K562 (cell line): ENCODE data around the gene SLC19A1. TPM values are rescaled to one million over a fixed set of nuclear protein-coding genes. Genes with fewer than 3 reads are reported as not detected.

Experiments used
- CHD4 ChIP-seq: fragments of 200-600 bp; sonication (generic); IDR thresholded peaks from 3 replicates; pipeline ENCODE4 v1.6.1; 2012; ENCODE audit warnings: low read depth, mild to moderate bottlenecking, mixed read lengths, low read length, inconsistent platforms; ENCODE audit not compliant: insufficient read depth, insufficient replicate concordance, poor library complexity, severe bottlenecking
- HDAC1 ChIP-seq, 2 experiments: fragments of 450-650 bp; IDR thresholded peaks; 2 replicates each; pipeline ENCODE4 v1.6.1; 2016 to 2017; ENCODE audit warnings: inconsistent platforms in 1 of 2, mild to moderate bottlenecking in 1 of 2, moderate library complexity in 1 of 2
- KDM4B ChIP-seq, 2 experiments: fragments of 450-650 bp in 1 of 2; sonication (generic) in 1 of 2; IDR thresholded peaks; 2 replicates each; pipeline ENCODE4 v1.6.1; 2016 to 2017; ENCODE audit warnings: borderline replicate concordance in 2 of 2, antibody characterized with exemption in 1 of 2, low read depth in 1 of 2, mild to moderate bottlenecking in 1 of 2
- MTF1 ChIP-seq: fragments of 250-450 bp; sonication (Bioruptor Pico); IDR thresholded peaks from 2 replicates; pipeline ENCODE4 v1.9.0; 2021; ENCODE audit warnings: moderate library complexity, mild to moderate bottlenecking, inconsistent platforms, borderline replicate concordance
- NFYB ChIP-seq: IDR thresholded peaks from 2 replicates; pipeline ENCODE4 v1.6.1; 2011; ENCODE audit warnings: mild to moderate bottlenecking, moderate library complexity; ENCODE audit not compliant: insufficient read length; ENCODE audit errors: extremely low read depth
- XRCC5 ChIP-seq: fragments of 200-400 bp; formaldehyde crosslinking; IDR thresholded peaks from 2 replicates; pipeline ENCODE4 v1.6.1; 2017; ENCODE audit warnings: low read depth, mild to moderate bottlenecking, low read length
- ZBTB11 ChIP-seq, 3 experiments: fragments of 200-800 bp in 1 of 3; fragments of 250-450 bp in 1 of 3; fragments of 450-650 bp in 1 of 3; sonication (Bioruptor Pico) in 1 of 3; sonication (Bioruptor generic) in 1 of 3; formaldehyde crosslinking in 1 of 3; IDR thresholded peaks; 2 replicates each; pipeline versions ENCODE4 v1.6.1 to v1.8.0; 2016 to 2022; ENCODE audit warnings: mild to moderate bottlenecking in 2 of 3, missing genetic modification characterization in 2 of 3, missing compliant biosample characterization in 1 of 3, moderate library complexity in 1 of 3
- ZBTB40 ChIP-seq, 2 experiments: fragments of 450-650 bp in 1 of 2; sonication (generic) in 1 of 2; formaldehyde crosslinking in 1 of 2; IDR thresholded peaks; 2 replicates each; pipeline versions ENCODE4 v1.7.1 to v1.9.0; 2016 to 2022; ENCODE audit warnings: inconsistent platforms in 1 of 2, mild to moderate bottlenecking in 1 of 2, missing genetic modification reagents in 1 of 2
- ZEB2 ChIP-seq: fragments of 450-650 bp; IDR thresholded peaks from 2 replicates; pipeline ENCODE4 v1.6.1; 2016
- ZNF140 ChIP-seq: fragments of 250-450 bp; sonication (Bioruptor Pico); IDR thresholded peaks from 2 replicates; pipeline ENCODE4 v1.8.0; 2021; ENCODE audit warnings: moderate library complexity, mild to moderate bottlenecking, inconsistent platforms
- ZNF232 ChIP-seq: sonication (generic); formaldehyde crosslinking; IDR thresholded peaks from 2 replicates; pipeline ENCODE4 v1.8.0; 2022; ENCODE audit warnings: mild to moderate bottlenecking, missing genetic modification reagents
- polyA plus RNA-seq, 8 experiments: library from polyadenylated mRNA; depleted of rRNA in 4 of 8; stranded (reverse) in 5 of 8; unstranded in 3 of 8; fragments of >200 nt; fragmentation: Nextera tagmentation in 2 of 8; fragmentation: Illumina TruSeq in 1 of 8; extraction: Ambion mirVana in 2 of 8; extraction: Trizol in 1 of 8; gene quantifications; 2 replicates each; pipeline versions ENCODE4 v1.2.1 to v1.2.3, GENCODE V29; 2011 to 2014; ENCODE audit warnings: inconsistent platforms in 1 of 8, missing spikeins in 1 of 8
- total RNA-seq, 7 experiments: library from RNA; depleted of rRNA in 6 of 7; stranded (reverse); fragments of >200 nt in 6 of 7; fragmentation: Illumina TruSeq in 2 of 7; extraction: Trizol in 2 of 7; gene quantifications; 2 replicates each; pipeline versions ENCODE4 v1.2.1 to v1.2.3, GENCODE V29; 2011 to 2021; ENCODE audit warnings: low replicate concordance in 1 of 7
- TF ChIP-seq, protein P1 (sequence below): sonication (generic); formaldehyde crosslinking; IDR thresholded peaks from 2 replicates; pipeline ENCODE4 v1.9.0; 2022; ENCODE audit warnings: mild to moderate bottlenecking, missing genetic modification reagents

SLC19A1 gene
- total and polyA plus RNA-seq, 9 of the 15 experiments (the other 6 are each of a cell fraction or from before 2014, with no cell fraction given) = 0.65 to 88.7 (median 12.0) TPM

DNA sequence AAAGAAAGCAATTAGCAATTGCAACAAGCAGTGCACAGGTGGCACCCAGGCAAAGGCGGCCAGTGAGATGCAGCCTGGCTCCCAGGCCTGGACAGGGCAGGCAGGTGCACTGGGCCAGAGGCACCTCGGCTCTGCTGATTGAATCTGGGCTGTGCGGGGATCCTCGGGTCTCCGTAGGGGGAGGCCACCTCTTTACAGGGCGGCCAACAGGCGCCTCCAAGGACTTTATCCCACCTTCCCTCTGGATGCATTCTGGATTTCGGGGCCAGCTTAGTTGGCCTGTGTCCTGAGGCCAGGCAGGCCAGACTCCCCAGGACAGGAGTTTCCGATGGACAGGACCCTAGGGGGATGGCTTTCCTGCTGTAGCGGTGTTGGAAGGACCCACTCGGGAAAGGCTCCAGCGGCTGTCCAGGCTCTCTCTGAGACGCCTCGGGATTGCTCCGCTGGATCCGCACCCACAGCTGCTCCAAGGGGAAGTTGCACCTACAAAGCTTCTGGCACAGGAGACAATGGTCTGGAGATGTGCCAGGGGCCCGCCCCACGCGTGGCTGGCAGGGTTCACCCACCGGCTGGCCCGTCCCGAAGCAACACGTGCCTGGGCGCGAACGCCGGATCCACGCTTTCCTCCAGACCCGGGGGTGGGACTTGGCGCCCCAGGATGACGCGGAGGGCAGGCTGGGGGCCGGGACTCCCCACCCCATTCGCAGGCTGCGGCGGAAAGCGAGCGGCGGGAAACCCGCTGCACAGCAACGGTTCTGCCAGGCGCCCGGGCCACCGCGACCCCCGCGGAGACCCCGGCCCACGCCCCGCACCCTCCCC, 810 bp downstream of the SLC19A1 start (continued):
- peak; percentile 15; the same call in 1 of the 2 replicates for TF ChIP-seq ZBTB40 (IDR thresholded peaks at IDR 0.05)
- TF ChIP-seq ZBTB40 (CRISPR knock-in tag; IDR thresholded peaks at IDR 0.05) = no peak
- TF ChIP-seq ZNF232 = no peak
- no peak for TF ChIP-seq ZBTB11 (CRISPR knock-in tag; IDR thresholded peaks at IDR 0.05)
- 0 out of 2 replicates have a peak, but pooled peaks have one; percentile 29 for TF ChIP-seq XRCC5
- peak; percentile 46 for TF ChIP-seq CHD4
- 0 out of 4 replicates have a peak, but pooled peaks of 1 of the 2 experiments have one; percentile 58 for TF ChIP-seq KDM4B (IDR thresholded peaks at IDR 0.05; ENCODE audit: borderline replicate concordance in 2 of 2, low read depth in 1 of 2)
- peak; percentile 75 to 100 for TF ChIP-seq HDAC1 (IDR thresholded peaks at IDR 0.05)
- no peak for TF ChIP-seq ZEB2
- no peak for TF ChIP-seq ZNF140
- TF ChIP-seq, protein P1, sequence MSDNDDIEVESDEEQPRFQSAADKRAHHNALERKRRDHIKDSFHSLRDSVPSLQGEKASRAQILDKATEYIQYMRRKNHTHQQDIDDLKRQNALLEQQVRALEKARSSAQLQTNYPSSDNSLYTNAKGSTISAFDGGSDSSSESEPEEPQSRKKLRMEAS (CRISPR knock-in tag) = peak; percentile 98
- no peak for TF ChIP-seq NFYB
- TF ChIP-seq MTF1 (CRISPR knock-in tag) = no peak
